Activated T-helper 2 cell treated with anti-CD3 and anti-CD28 coated beads, Interferon-gamma antibody, Interleukin-2, Interleukin-4, amounts not matched to agents 10 μg/mL and 5 μg/mL and 100 μg/mL, durations not matched to agents 14 hours and 24 hours and 36 hours (primary cell): ENCODE results near the gene SLC2A6. TPM values are rescaled to one million over a fixed set of nuclear protein-coding genes. Genes with fewer than 3 reads are reported as not detected.

Experiments used
- DNase-seq: peaks from one replicate; pipeline ENCODE4 v3.0.0; 2021; ENCODE audit warnings: low spot score
- H3K27ac Mint-ChIP-seq: one replicate; pipeline ENCODE4 v1.8.0; 2021; ENCODE audit warnings: mixed read lengths
- H3K27me3 Mint-ChIP-seq: one replicate; pipeline ENCODE4 v1.8.0; 2021; ENCODE audit warnings: low read depth, mixed read lengths
- H3K36me3 Mint-ChIP-seq: one replicate; pipeline ENCODE4 v1.8.0; 2021; ENCODE audit warnings: low read depth, mixed read lengths
- H3K4me1 Mint-ChIP-seq: one replicate; pipeline ENCODE4 v1.8.0; 2021; ENCODE audit warnings: low read depth, mixed read lengths
- H3K4me3 Mint-ChIP-seq: one replicate; pipeline ENCODE4 v1.8.0; 2021; ENCODE audit warnings: low read depth, mild to moderate bottlenecking, moderate library complexity, mixed read lengths
- H3K9me3 Mint-ChIP-seq: one replicate; pipeline ENCODE4 v1.8.0; 2021; ENCODE audit warnings: mixed read lengths
- intact Hi-C: fragments of 100-400 bp; cut with micrococcal nuclease; formaldehyde crosslinking; loops from one replicate; pipeline ENCODE4 v1.15.1; 2023
- total RNA-seq: library from RNA; stranded (reverse); gene quantifications from 2 replicates; pipeline ENCODE4 v1.2.3, GENCODE V29; 2022

Gene SLC2A6
- total RNA-seq, 1 donor from 2014 or later, result 6.1 TPM

DNA sequence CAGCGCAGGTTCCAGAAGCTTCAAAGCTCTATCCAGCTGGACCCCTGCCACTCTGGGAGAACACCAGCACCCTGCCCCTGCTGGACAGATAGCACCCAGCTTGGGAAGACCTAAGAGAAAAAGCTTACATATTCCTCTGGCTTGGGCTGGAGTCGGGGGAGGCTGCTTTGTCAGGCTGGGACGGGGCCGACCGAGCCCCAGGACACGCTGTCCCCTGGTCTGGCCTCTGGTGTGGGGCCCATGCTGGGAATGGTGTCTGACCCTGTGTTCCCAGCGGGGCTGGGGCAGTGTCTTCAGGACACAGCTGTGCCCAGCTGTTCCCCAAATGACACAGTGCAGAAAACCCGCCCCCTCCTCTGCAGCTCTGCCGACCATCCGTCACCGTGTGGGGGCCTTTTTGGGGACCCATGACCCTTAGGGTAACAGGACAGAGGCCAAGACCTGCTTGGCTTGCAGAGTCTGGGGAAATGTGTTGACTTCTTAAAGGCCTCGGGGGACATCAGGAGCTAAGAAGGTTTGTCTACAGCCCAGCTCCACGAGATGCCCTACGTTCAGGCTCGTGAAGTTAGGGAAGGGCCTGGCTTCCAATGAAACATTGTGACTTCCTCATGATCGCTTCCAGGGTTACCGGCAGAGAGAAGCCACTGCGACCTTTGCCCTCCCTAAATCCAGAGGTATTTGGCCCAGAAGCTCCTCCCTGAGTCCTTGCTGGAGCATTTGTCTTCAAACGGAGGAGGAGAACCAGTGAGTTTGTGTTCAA lies 20.4 kb upstream of the SLC2A6 start:
- H3K36me3 Mint-ChIP-seq, result no peaks in the 10 kb centered on the region
- no peak overlapping the region for H3K27ac Mint-ChIP-seq
- no peak overlapping the region for H3K4me3 Mint-ChIP-seq
- no peaks in the 10 kb centered on the region for H3K4me1 Mint-ChIP-seq
- intact Hi-C loops, result no loop called here
- DNase-seq, result no peak
- H3K9me3 Mint-ChIP-seq, result peaks cover 21% of the 10 kb centered on the region
- peaks cover 6% of the 10 kb centered on the region for H3K27me3 Mint-ChIP-seq

DNA sequence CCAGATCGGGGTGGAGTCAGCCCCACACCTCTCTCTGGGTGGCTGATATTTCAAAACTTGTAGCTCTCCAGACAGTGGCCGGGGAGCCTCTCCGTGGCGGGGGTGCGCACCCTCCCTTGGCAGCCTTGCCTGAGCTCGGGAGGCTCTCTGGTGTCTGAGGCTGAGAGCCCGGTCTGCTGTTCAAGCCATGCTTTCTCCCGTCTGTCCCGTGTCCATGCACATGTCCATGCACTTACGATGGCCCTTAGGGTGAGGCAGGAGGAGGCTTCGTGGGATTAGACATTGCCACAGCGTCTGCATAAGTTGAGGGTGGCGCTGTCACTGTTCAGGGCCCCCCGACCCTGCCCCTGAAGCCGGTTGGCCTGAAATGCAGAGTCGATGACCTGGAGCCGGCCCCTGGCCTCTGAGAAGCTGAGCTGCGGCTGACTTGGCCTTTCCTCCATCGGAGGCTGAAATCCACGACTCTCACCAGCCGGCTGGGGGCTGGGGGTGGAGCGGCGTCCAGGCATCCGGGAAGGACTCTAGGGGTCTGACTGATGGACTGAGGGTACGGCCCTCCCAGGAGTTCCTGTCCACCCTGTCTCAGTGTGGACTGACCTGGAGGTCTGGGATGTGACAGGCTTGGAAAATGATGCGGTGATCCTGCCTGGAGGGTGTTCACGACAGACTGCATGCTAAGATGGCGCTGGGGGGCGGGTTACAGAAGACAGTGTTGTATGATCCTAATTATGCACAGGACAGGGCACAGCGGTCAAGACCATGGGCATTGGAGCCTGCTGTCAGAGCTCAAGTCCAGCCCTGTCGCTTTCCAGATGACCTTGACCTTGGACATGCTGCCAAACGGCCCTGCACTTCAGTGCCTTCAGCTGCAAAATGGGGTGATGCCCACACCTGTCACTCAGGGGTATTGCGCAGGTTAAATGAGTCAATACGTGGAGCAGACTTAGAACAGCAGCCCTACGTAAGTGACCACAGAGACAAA lies 18.3 kb upstream of the SLC2A6 start:
- Mint-ChIP-seq H3K4me1 (no peaks in the 10 kb centered on the region), H3K4me3 (no peak overlapping the region), H3K36me3 (no peaks in the 10 kb centered on the region), H3K27ac (no peak overlapping the region), H3K27me3 (no peaks in the 10 kb centered on the region), H3K9me3 (peaks cover 16% of the 10 kb centered on the region)
- intact Hi-C loops, result no loop called here
- no peak for DNase-seq

GRCh38 chr9:133495327-133496293 lies 16.7 kb upstream of the SLC2A6 start:
- Mint-ChIP-seq H3K27me3 (no peaks in the 10 kb centered on the region), H3K9me3 (peaks cover under 1% of the 10 kb centered on the region)

GRCh38 chr9:133494636-133495326 lies 15.9 kb upstream of the SLC2A6 start:
- H3K4me1 Mint-ChIP-seq, result no peaks in the 10 kb centered on the region
- DNase-seq, result no peak
- no peaks in the 10 kb centered on the region for H3K9me3 Mint-ChIP-seq
- no peak overlapping the region for H3K4me3 Mint-ChIP-seq
- no peaks in the 10 kb centered on the region for H3K27me3 Mint-ChIP-seq
- intact Hi-C loops, result no loop called here
- H3K36me3 Mint-ChIP-seq, result no peaks in the 10 kb centered on the region
- no peak overlapping the region for H3K27ac Mint-ChIP-seq

More at GRCh38 chr9:133495327-133496293, 16.7 kb upstream of the SLC2A6 start:
- DNase-seq, result no peak
- Mint-ChIP-seq H3K4me3 (no peak overlapping the region), H3K4me1 (no peaks in the 10 kb centered on the region), H3K36me3 (no peaks in the 10 kb centered on the region), H3K27ac (no peak overlapping the region)
- intact Hi-C loops, result no loop called here

DNA sequence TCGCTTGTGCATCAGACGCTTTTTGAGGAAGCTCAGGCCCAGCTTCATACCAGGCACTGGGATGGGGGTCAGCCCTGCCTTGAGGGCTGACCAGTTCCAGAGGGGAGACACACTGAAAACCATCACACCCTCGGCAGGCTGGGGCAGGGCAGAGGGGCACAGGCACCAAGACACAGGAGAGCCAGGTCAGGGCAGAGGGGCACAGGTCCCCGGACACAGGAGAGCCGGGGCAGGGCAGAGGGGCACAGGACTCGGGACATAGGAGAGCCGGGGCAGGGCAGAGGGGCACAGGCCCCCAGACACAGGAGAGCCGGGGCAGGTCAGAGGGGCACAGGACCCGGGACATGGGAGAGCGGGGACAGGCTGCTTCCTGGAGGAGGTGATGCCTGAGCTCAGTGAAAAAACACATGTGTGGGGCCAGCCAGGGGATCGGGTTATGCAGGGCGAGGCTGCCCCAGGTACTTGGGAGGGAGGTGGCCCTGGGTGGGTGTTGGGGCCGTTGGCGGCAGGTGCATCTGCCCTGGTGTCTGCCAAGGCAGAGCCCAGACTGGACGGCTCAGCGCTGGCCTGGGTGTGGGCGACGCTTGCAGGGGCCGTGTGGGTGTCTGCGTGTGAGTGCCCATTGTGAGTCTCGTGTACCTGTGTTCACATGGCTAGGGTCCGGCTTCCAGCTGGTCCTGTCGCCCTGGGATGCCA lies 15.1 kb upstream of the SLC2A6 start:
- H3K27me3 Mint-ChIP-seq, result no peaks in the 10 kb centered on the region
- no peak for DNase-seq
- no peaks in the 10 kb centered on the region for H3K4me1 Mint-ChIP-seq
- no peaks in the 10 kb centered on the region for H3K9me3 Mint-ChIP-seq
- no peaks in the 10 kb centered on the region for H3K36me3 Mint-ChIP-seq
- H3K4me3 Mint-ChIP-seq, result no peak overlapping the region
- intact Hi-C loops, result no loop called here
- H3K27ac Mint-ChIP-seq, result no peak overlapping the region

DNA sequence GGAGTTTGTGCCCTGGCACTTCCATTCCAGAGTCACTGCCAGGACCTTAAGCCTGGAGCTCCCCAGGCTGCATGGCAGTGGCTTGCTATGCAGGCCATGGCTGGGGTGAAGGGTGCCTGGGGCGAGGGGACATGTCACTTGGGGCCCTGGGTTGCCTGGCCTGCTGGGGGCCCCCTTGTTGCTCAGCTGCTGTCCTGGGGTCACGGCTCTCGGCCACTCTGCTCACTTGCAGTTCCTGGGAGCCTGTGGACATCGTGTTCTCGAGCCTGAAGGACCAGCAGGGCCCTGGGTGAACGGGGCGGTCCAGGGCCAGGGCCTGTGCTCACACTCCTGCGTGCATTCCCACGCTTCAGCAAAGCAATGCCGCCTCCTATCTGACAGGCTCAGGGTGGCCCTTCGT lies 14.5 kb upstream of the SLC2A6 start:
- no peaks in the 10 kb centered on the region for H3K27me3 Mint-ChIP-seq
- H3K4me1 Mint-ChIP-seq, result no peaks in the 10 kb centered on the region
- no peak overlapping the region for H3K27ac Mint-ChIP-seq
- H3K36me3 Mint-ChIP-seq, result no peaks in the 10 kb centered on the region
- no peak for DNase-seq
- intact Hi-C loops, result no loop called here
- H3K9me3 Mint-ChIP-seq, result no peaks in the 10 kb centered on the region
- no peak overlapping the region for H3K4me3 Mint-ChIP-seq

GRCh38 chr9:133492061-133493021 lies 13.4 kb upstream of the SLC2A6 start:
- H3K4me1 Mint-ChIP-seq, result no peaks in the 10 kb centered on the region
- DNase-seq, result no peak
- H3K27ac Mint-ChIP-seq, result no peak overlapping the region
- no peaks in the 10 kb centered on the region for H3K9me3 Mint-ChIP-seq
- H3K27me3 Mint-ChIP-seq, result no peaks in the 10 kb centered on the region
- no peaks in the 10 kb centered on the region for H3K36me3 Mint-ChIP-seq
- no peak overlapping the region for H3K4me3 Mint-ChIP-seq
- intact Hi-C loops, result no loop called here

- no peaks in the 10 kb centered on the region for H3K36me3 Mint-ChIP-seq
- intact Hi-C loops, result no loop called here
- no peak overlapping the region for H3K27ac Mint-ChIP-seq
- DNase-seq, result no peak
- no peak overlapping the region for H3K4me3 Mint-ChIP-seq
- H3K9me3 Mint-ChIP-seq, result no peaks in the 10 kb centered on the region
- H3K4me1 Mint-ChIP-seq, result no peaks in the 10 kb centered on the region
- H3K27me3 Mint-ChIP-seq, result no peaks in the 10 kb centered on the region
Observed at GRCh38 chr9:133491656-133491925, 12.7 kb upstream of the SLC2A6 start.

GRCh38 chr9:133490865-133491655 lies 12.2 kb upstream of the SLC2A6 start:
- Mint-ChIP-seq H3K36me3 (no peaks in the 10 kb centered on the region), H3K4me1 (peaks cover under 1% of the 10 kb centered on the region), H3K27me3 (no peaks in the 10 kb centered on the region), H3K9me3 (no peaks in the 10 kb centered on the region), H3K27ac (no peak overlapping the region), H3K4me3 (no peak overlapping the region)
- DNase-seq, result no peak
- intact Hi-C loops, result no loop called here

DNA sequence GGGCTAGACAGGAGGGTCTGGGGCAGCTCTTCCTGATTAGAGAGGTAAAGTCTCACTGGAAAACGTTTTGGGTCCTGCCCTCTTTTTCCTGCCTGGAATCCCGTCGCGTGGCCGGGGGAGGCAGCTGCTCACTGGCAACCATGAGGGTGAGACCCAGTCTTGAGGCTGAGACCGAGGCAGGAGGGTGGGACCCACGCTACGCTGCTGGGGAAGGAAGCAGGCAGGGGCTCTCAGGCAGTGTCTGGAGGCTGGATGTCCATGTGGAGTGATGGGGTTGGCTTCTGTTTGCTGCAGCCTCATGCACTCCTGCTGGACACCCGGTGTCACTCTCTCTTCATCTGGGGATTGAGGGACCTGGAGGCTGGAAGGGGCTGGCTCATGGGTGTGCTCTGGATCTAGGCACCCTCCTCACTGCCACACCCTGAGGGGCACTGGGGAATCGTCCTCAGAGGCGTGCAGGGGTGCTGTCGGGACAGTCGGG lies 11.3 kb upstream of the SLC2A6 start:
- Mint-ChIP-seq H3K9me3 (no peaks in the 10 kb centered on the region), H3K4me1 (peaks cover 2% of the 10 kb centered on the region), H3K27ac (no peak overlapping the region), H3K27me3 (no peaks in the 10 kb centered on the region), H3K36me3 (no peaks in the 10 kb centered on the region), H3K4me3 (no peak overlapping the region)
- intact Hi-C loops, result no loop called here
- no peak for DNase-seq
